HG02571 (cell line): ENCODE results near the gene PLA2G2D.

ENCODE experiments used
- ATAC-seq: cut with Tn5 transposase; IDR thresholded peaks from one replicate; pipeline ENCODE4 v1.9.1; 2021; ENCODE audit warnings: mild to moderate bottlenecking, moderate library complexity; ENCODE audit not compliant: unreplicated experiment

PLA2G2D gene

GRCh38 chr1:20070357-20070756 is 49.0 kb downstream of the PLA2G2D start:
- no peak for ATAC-seq

GRCh38 chr1:20069874-20070273 is 49.5 kb downstream of the PLA2G2D start, which contains the start of gene PLA2G5:
Gene PLA2G5 (plus strand): TSS chr1:20070194. CDS start chr1:20084831, 14,637 bp downstream.
- ATAC-seq = no peak

GRCh38 chr1:20068722-20069121 is 50.6 kb downstream of the PLA2G2D start:
- ATAC-seq = no peak

GRCh38 chr1:20063861-20064292 is 55.5 kb downstream of the PLA2G2D start:
- ATAC-seq = no peak
